Karpas-422 (cell line): ENCODE data around the gene SAMD8. TPM values are rescaled to one million over a fixed set of nuclear protein-coding genes. Genes with fewer than 3 reads are reported as not detected.

ENCODE experiments used
- DNase-seq: peaks from one replicate; pipeline ENCODE4 v3.0.0-alpha.2; 2015
- H2AFZ ChIP-seq: fragments of 200-600 bp; sonication (generic); 2 replicates; pipeline ENCODE4 v1.6.1; 2014; ENCODE audit warnings: antibody characterized with exemption, low read length, mixed read lengths
- H3K27ac ChIP-seq: fragments of 200-600 bp; sonication (generic); 2 replicates; pipeline ENCODE4 v1.5.1; 2014; ENCODE audit warnings: mild to moderate bottlenecking, low read length, moderate library complexity
- H3K27me3 ChIP-seq: fragments of 200-600 bp; sonication (generic); 2 replicates; pipeline ENCODE4 v1.6.1; 2014; ENCODE audit warnings: low read length, mixed read lengths
- H3K36me3 ChIP-seq: fragments of 200-600 bp; sonication (generic); 2 replicates; pipeline ENCODE4 v1.6.1; 2014; ENCODE audit warnings: low read length, mixed read lengths; ENCODE audit not compliant: insufficient read depth
- H3K4me1 ChIP-seq: fragments of 200-600 bp; sonication (generic); 2 replicates; pipeline ENCODE4 v1.6.1; 2014; ENCODE audit warnings: mild to moderate bottlenecking, low read length, mixed read lengths
- H3K4me2 ChIP-seq: fragments of 200-600 bp; sonication (generic); 2 replicates; pipeline ENCODE4 v1.6.1; 2014; ENCODE audit warnings: low read length, low read depth, mild to moderate bottlenecking; ENCODE audit not compliant: poor library complexity, severe bottlenecking
- H3K4me3 ChIP-seq: fragments of 200-600 bp; sonication (generic); 2 replicates; pipeline ENCODE4 v1.5.1; 2014; ENCODE audit warnings: mild to moderate bottlenecking, antibody characterized with exemption, low read length, mixed read lengths
- H3K79me2 ChIP-seq: fragments of 200-600 bp; sonication (generic); 2 replicates; pipeline ENCODE4 v1.6.1; 2014; ENCODE audit warnings: mild to moderate bottlenecking, low read length, mixed read lengths
- H3K9ac ChIP-seq: fragments of 200-600 bp; sonication (generic); 2 replicates; pipeline ENCODE4 v1.6.0; 2014; ENCODE audit warnings: low read length
- H3K9me2 ChIP-seq: fragments of 200-600 bp; sonication (generic), shearing (Covaris generic); replicated peaks from 2 replicates; pipeline ENCODE4 v1.6.0; 2014; ENCODE audit warnings: mild to moderate bottlenecking, low read length, moderate library complexity; ENCODE audit not compliant: insufficient read depth
- H3K9me3 ChIP-seq: fragments of 300-700, 200-600 bp; sonication (generic); 2 replicates; pipeline ENCODE4 v1.6.1; 2014; ENCODE audit warnings: low read length, mixed read lengths
- H4K20me1 ChIP-seq: fragments of 200-600 bp; sonication (generic); 2 replicates; pipeline ENCODE4 v1.6.1; 2014; ENCODE audit warnings: mild to moderate bottlenecking, antibody characterized with exemption, low read length, low read depth; ENCODE audit not compliant: insufficient read depth
- total RNA-seq: library from RNA; depleted of rRNA; stranded (reverse); fragments of >200 nt; shearing (Covaris generic); gene quantifications from 2 replicates; pipeline ENCODE4 v1.2.3, GENCODE V29; 2014; ENCODE audit warnings: low replicate concordance

SAMD8 gene
- total RNA-seq, 1 experiment from 2014 or later, result 18.8 TPM

- Histone ChIP-seq H3K4me2 (no peak overlapping the region), H3K79me2 (no peaks in the 10 kb centered on the region), H3K36me3 (no peaks in the 10 kb centered on the region)
Observed at GRCh38 chr10:75068523-75068922, 42.9 kb upstream of the SAMD8 start.

GRCh38 chr10:75070476-75070875 lies 41.0 kb upstream of the SAMD8 start:
- Histone ChIP-seq H3K9ac (no peak overlapping the region), H3K4me2 (no peak overlapping the region), H2AFZ (no peak overlapping the region)

More at GRCh38 chr10:75068523-75068922, 42.9 kb upstream of the SAMD8 start:
- H3K4me1 ChIP-seq, result peaks cover 2% of the 10 kb centered on the region; the same call in 1 of the 2 replicates
- DNase-seq, result no peak
- H2AFZ ChIP-seq, result no peak overlapping the region
- H3K27me3 ChIP-seq, result no peaks in the 10 kb centered on the region
- H3K4me3 ChIP-seq, result no peak overlapping the region
- H3K9ac ChIP-seq, result no peak overlapping the region
- no peaks in the 10 kb centered on the region for H3K9me3 ChIP-seq
- H3K27ac ChIP-seq, result no peak overlapping the region
- H4K20me1 ChIP-seq, result no peaks in the 10 kb centered on the region
- H3K9me2 ChIP-seq, result no peaks in the 10 kb centered on the region

GRCh38 chr10:75070961-75071428 lies 40.5 kb upstream of the SAMD8 start:
- H3K4me3 ChIP-seq, result no peak overlapping the region
- H3K27me3 ChIP-seq, result no peaks in the 10 kb centered on the region
- no peaks in the 10 kb centered on the region for H4K20me1 ChIP-seq
- no peaks in the 10 kb centered on the region for H3K9me3 ChIP-seq
- no peak overlapping the region for H2AFZ ChIP-seq
- H3K9ac ChIP-seq, result no peak overlapping the region
- no peak for DNase-seq
- no peaks in the 10 kb centered on the region for H3K9me2 ChIP-seq
- no peaks in the 10 kb centered on the region for H3K4me1 ChIP-seq
- H3K27ac ChIP-seq, result no peak overlapping the region
- H3K79me2 ChIP-seq, result no peaks in the 10 kb centered on the region
- no peaks in the 10 kb centered on the region for H3K36me3 ChIP-seq
- no peak overlapping the region for H3K4me2 ChIP-seq

More at GRCh38 chr10:75070476-75070875, 41.0 kb upstream of the SAMD8 start:
- no peaks in the 10 kb centered on the region for H3K36me3 ChIP-seq
- no peaks in the 10 kb centered on the region for H3K27me3 ChIP-seq
- H3K79me2 ChIP-seq, result no peaks in the 10 kb centered on the region
- no peaks in the 10 kb centered on the region for H3K4me1 ChIP-seq
- H3K4me3 ChIP-seq, result no peak overlapping the region
- H3K9me2 ChIP-seq, result no peaks in the 10 kb centered on the region
- no peak for DNase-seq
- no peaks in the 10 kb centered on the region for H3K9me3 ChIP-seq
- H3K27ac ChIP-seq, result no peak overlapping the region
- no peaks in the 10 kb centered on the region for H4K20me1 ChIP-seq

- Histone ChIP-seq H2AFZ (no peak overlapping the region), H3K36me3 (no peaks in the 10 kb centered on the region), H3K4me2 (no peak overlapping the region), H3K4me1 (no peaks in the 10 kb centered on the region), H3K4me3 (no peak overlapping the region), H3K9ac (no peak overlapping the region), H3K9me2 (no peaks in the 10 kb centered on the region), H4K20me1 (no peaks in the 10 kb centered on the region), H3K27ac (no peak overlapping the region), H3K27me3 (no peaks in the 10 kb centered on the region), H3K9me3 (no peaks in the 10 kb centered on the region), H3K79me2 (no peaks in the 10 kb centered on the region)
- DNase-seq, result no peak
Observed at GRCh38 chr10:75071756-75072155, 39.7 kb upstream of the SAMD8 start.

- Histone ChIP-seq H3K36me3 (no peaks in the 10 kb centered on the region), H3K27ac (no peak overlapping the region), H3K9ac (no peak overlapping the region), H3K4me2 (no peak overlapping the region), H3K9me2 (no peaks in the 10 kb centered on the region), H3K79me2 (no peaks in the 10 kb centered on the region), H3K27me3 (no peaks in the 10 kb centered on the region), H3K4me1 (no peaks in the 10 kb centered on the region), H3K9me3 (no peaks in the 10 kb centered on the region), H2AFZ (no peak overlapping the region), H4K20me1 (no peaks in the 10 kb centered on the region), H3K4me3 (no peak overlapping the region)
- no peak for DNase-seq
Observed at GRCh38 chr10:75072727-75073126, 38.7 kb upstream of the SAMD8 start.

- no peaks in the 10 kb centered on the region for H3K9me3 ChIP-seq
- H4K20me1 ChIP-seq, result no peaks in the 10 kb centered on the region
- no peak for DNase-seq
- H3K36me3 ChIP-seq, result no peaks in the 10 kb centered on the region
- no peaks in the 10 kb centered on the region for H3K27me3 ChIP-seq
- no peak overlapping the region for H2AFZ ChIP-seq
- no peak overlapping the region for H3K27ac ChIP-seq
- H3K9ac ChIP-seq, result no peak overlapping the region
- H3K9me2 ChIP-seq, result no peaks in the 10 kb centered on the region
- H3K4me3 ChIP-seq, result no peak overlapping the region
- no peak overlapping the region for H3K4me2 ChIP-seq
- no peaks in the 10 kb centered on the region for H3K4me1 ChIP-seq
- no peaks in the 10 kb centered on the region for H3K79me2 ChIP-seq
Observed at GRCh38 chr10:75073442-75073841, 38.0 kb upstream of the SAMD8 start.

- Histone ChIP-seq H3K4me2 (no peak overlapping the region), H3K79me2 (no peaks in the 10 kb centered on the region), H4K20me1 (no peaks in the 10 kb centered on the region), H3K36me3 (no peaks in the 10 kb centered on the region), H2AFZ (no peak overlapping the region), H3K27me3 (no peaks in the 10 kb centered on the region), H3K27ac (no peak overlapping the region), H3K4me3 (no peak overlapping the region), H3K9me3 (no peaks in the 10 kb centered on the region), H3K9ac (no peak overlapping the region), H3K9me2 (no peaks in the 10 kb centered on the region), H3K4me1 (no peaks in the 10 kb centered on the region)
- no peak for DNase-seq
Observed at GRCh38 chr10:75074711-75075445, 36.6 kb upstream of the SAMD8 start.

- Histone ChIP-seq H3K9me2 (no peaks in the 10 kb centered on the region), H3K79me2 (no peaks in the 10 kb centered on the region)
Observed at GRCh38 chr10:75076348-75076747, 35.1 kb upstream of the SAMD8 start.

More at GRCh38 chr10:75076348-75076747, 35.1 kb upstream of the SAMD8 start:
- Histone ChIP-seq H3K36me3 (no peaks in the 10 kb centered on the region), H4K20me1 (no peaks in the 10 kb centered on the region), H3K4me3 (no peak overlapping the region), H3K4me1 (no peaks in the 10 kb centered on the region), H3K4me2 (no peak overlapping the region), H2AFZ (no peak overlapping the region), H3K27me3 (no peaks in the 10 kb centered on the region), H3K9ac (no peak overlapping the region), H3K27ac (no peak overlapping the region), H3K9me3 (no peaks in the 10 kb centered on the region)
- no peak for DNase-seq
